Effector memory CD4-positive, alpha-beta T cell (primary cell): Measurements from ENCODE around the gene MVB12B.

Experiments used
- DNase-seq, 3 donors: peaks; one replicate each; pipeline ENCODE4 v3.0.0-alpha.2; 2020
- H3K27ac ChIP-seq: 2 replicates; pipeline ENCODE4 v1.7.0; 2013; ENCODE audit warnings: mild to moderate bottlenecking, low read length, moderate library complexity; ENCODE audit not compliant: insufficient read depth, poor library complexity, severe bottlenecking
- H3K27me3 ChIP-seq: replicated peaks from 2 replicates; pipeline ENCODE4 v1.7.0; 2013; ENCODE audit warnings: mild to moderate bottlenecking, low read length; ENCODE audit not compliant: insufficient read depth, control insufficient read depth, poor library complexity, severe bottlenecking
- H3K36me3 ChIP-seq: 2 replicates; pipeline ENCODE4 v1.7.0; 2013; ENCODE audit warnings: mild to moderate bottlenecking, low read length, moderate library complexity; ENCODE audit not compliant: control insufficient read depth, insufficient read depth
- H3K4me1 ChIP-seq: 2 replicates; pipeline ENCODE4 v1.7.0; 2013; ENCODE audit warnings: low read length, mild to moderate bottlenecking; ENCODE audit not compliant: control insufficient read depth, insufficient read depth, poor library complexity, severe bottlenecking
- H3K4me3 ChIP-seq: 2 replicates; pipeline ENCODE4 v1.7.0; 2013; ENCODE audit warnings: low read length, low read depth, mild to moderate bottlenecking; ENCODE audit not compliant: insufficient read depth, poor library complexity, severe bottlenecking
- H3K9me3 ChIP-seq: 2 replicates; pipeline ENCODE4 v1.7.0; 2013; ENCODE audit warnings: mild to moderate bottlenecking, low read length, moderate library complexity; ENCODE audit not compliant: control insufficient read depth

The MVB12B gene

GRCh38 chr9:126361810-126362238 is 35.2 kb downstream of the MVB12B start:
- H3K36me3 ChIP-seq = no peaks in the 10 kb centered on the region
- no peak for DNase-seq

GRCh38 chr9:126363250-126363649 is 36.6 kb downstream of the MVB12B start:
- Histone ChIP-seq H3K27ac (no peak overlapping the region), H3K9me3 (peaks cover 7% of the 10 kb centered on the region), H3K4me1 (no peaks in the 10 kb centered on the region), H3K4me3 (no peak overlapping the region), H3K36me3 (no peaks in the 10 kb centered on the region), H3K27me3 (no peaks in the 10 kb centered on the region)
- DNase-seq = no peak

More at GRCh38 chr9:126361810-126362238, 35.2 kb downstream of the MVB12B start:
- Histone ChIP-seq H3K4me3 (no peak overlapping the region), H3K27me3 (no peaks in the 10 kb centered on the region), H3K27ac (no peak overlapping the region), H3K9me3 (peaks cover 7% of the 10 kb centered on the region), H3K4me1 (no peaks in the 10 kb centered on the region)

GRCh38 chr9:126363847-126364671 is 37.4 kb downstream of the MVB12B start:
- Histone ChIP-seq H3K36me3 (no peaks in the 10 kb centered on the region), H3K9me3 (peaks cover 7% of the 10 kb centered on the region), H3K27ac (no peak overlapping the region), H3K4me3 (no peak overlapping the region), H3K27me3 (no peaks in the 10 kb centered on the region), H3K4me1 (no peaks in the 10 kb centered on the region)
- no peak for DNase-seq

GRCh38 chr9:126365780-126366179 is 39.2 kb downstream of the MVB12B start:
- no peaks in the 10 kb centered on the region for H3K4me1 ChIP-seq
- no peaks in the 10 kb centered on the region for H3K36me3 ChIP-seq
- H3K9me3 ChIP-seq = peaks cover 7% of the 10 kb centered on the region
- no peak for DNase-seq
- no peak overlapping the region for H3K27ac ChIP-seq
- H3K4me3 ChIP-seq = no peak overlapping the region
- H3K27me3 ChIP-seq = no peaks in the 10 kb centered on the region

GRCh38 chr9:126366366-126367011 is 39.9 kb downstream of the MVB12B start:
- Histone ChIP-seq H3K36me3 (no peaks in the 10 kb centered on the region), H3K27ac (no peak overlapping the region), H3K4me3 (no peak overlapping the region), H3K4me1 (no peaks in the 10 kb centered on the region), H3K9me3 (peaks cover 3% of the 10 kb centered on the region), H3K27me3 (no peaks in the 10 kb centered on the region)
- no peak for DNase-seq

GRCh38 chr9:126367139-126367538 is 40.5 kb downstream of the MVB12B start:
- no peaks in the 10 kb centered on the region for H3K4me1 ChIP-seq
- no peak overlapping the region for H3K27ac ChIP-seq
- H3K36me3 ChIP-seq = no peaks in the 10 kb centered on the region
- no peak overlapping the region for H3K4me3 ChIP-seq
- H3K9me3 ChIP-seq = no peaks in the 10 kb centered on the region
- H3K27me3 ChIP-seq = no peaks in the 10 kb centered on the region
- DNase-seq = no peak

- H3K27me3 ChIP-seq = no peaks in the 10 kb centered on the region
- H3K27ac ChIP-seq = no peak overlapping the region
- no peaks in the 10 kb centered on the region for H3K4me1 ChIP-seq
- H3K9me3 ChIP-seq = no peaks in the 10 kb centered on the region
- no peak overlapping the region for H3K4me3 ChIP-seq
- DNase-seq = no peak
- H3K36me3 ChIP-seq = no peaks in the 10 kb centered on the region
Observed at GRCh38 chr9:126367616-126368015, 41.0 kb downstream of the MVB12B start.

- no peak overlapping the region for H3K4me3 ChIP-seq
- no peak for DNase-seq
- no peaks in the 10 kb centered on the region for H3K36me3 ChIP-seq
- no peaks in the 10 kb centered on the region for H3K4me1 ChIP-seq
- H3K27ac ChIP-seq = no peak overlapping the region
- no peaks in the 10 kb centered on the region for H3K27me3 ChIP-seq
- H3K9me3 ChIP-seq = no peaks in the 10 kb centered on the region
Observed at GRCh38 chr9:126368020-126368419, 41.4 kb downstream of the MVB12B start.

- Histone ChIP-seq H3K4me3 (no peak overlapping the region), H3K9me3 (no peaks in the 10 kb centered on the region), H3K27ac (no peak overlapping the region), H3K4me1 (no peaks in the 10 kb centered on the region), H3K36me3 (no peaks in the 10 kb centered on the region), H3K27me3 (no peaks in the 10 kb centered on the region)
- DNase-seq = no peak
Observed at GRCh38 chr9:126371007-126371870, 44.6 kb downstream of the MVB12B start.
